Gastroesophageal sphincter (tissue), 4 donors: Measurements from ENCODE around the gene PTPRD. TPM values are rescaled to one million over a fixed set of nuclear protein-coding genes. Genes with fewer than 3 reads are reported as not detected.

Experiments used
- ATAC-seq: fragments of 150-250 bp; one replicate; pipeline ENCODE4 v1.9.1; 2016; ENCODE audit warnings: mild to moderate bottlenecking, moderate library complexity
- H3K27ac ChIP-seq, 4 donors: fragments of 200-600 bp; sonication (generic) in 3 of 4; 1 replicate in 3 of 4; 2 replicates in 1 of 4; pipeline ENCODE4 v1.5.1; 2016 to 2019
- H3K27me3 ChIP-seq: fragments of 200-600 bp; sonication (generic); one replicate; pipeline ENCODE4 v1.5.1; 2019
- H3K36me3 ChIP-seq, 2 donors: fragments of 200-600 bp; sonication (generic); one replicate each; pipeline ENCODE4 v1.5.1; 2019; ENCODE audit warnings: control low read depth in 1 of 2
- H3K4me1 ChIP-seq, 3 donors: fragments of 200-600 bp; sonication (generic); 1 replicate in 2 of 3; 2 replicates in 1 of 3; pipeline ENCODE4 v1.5.1; 2016 to 2019; ENCODE audit warnings: control low read depth in 2 of 3
- H3K4me3 ChIP-seq, 2 donors: fragments of 200-600 bp; sonication (generic); one replicate each; pipeline ENCODE4 v1.5.1; 2019; ENCODE audit warnings: mild to moderate bottlenecking in 1 of 2, moderate library complexity in 1 of 2
- H3K9me3 ChIP-seq, 3 donors: fragments of 200-600 bp; sonication (generic); one replicate each; pipeline ENCODE4 v1.5.1; 2017 to 2019; ENCODE audit warnings: control low read depth in 2 of 3
- EP300 ChIP-seq: sonication (generic); formaldehyde crosslinking; IDR thresholded peaks from one replicate; pipeline ENCODE4 v1.6.1; 2017; ENCODE audit warnings: antibody characterized with exemption, mild to moderate bottlenecking
- POLR2A ChIP-seq, 2 donors: fragments of 450-650 bp; IDR thresholded peaks; one replicate each; pipeline ENCODE4 v1.6.1; 2017; ENCODE audit warnings: antibody characterized with exemption in 2 of 2, mild to moderate bottlenecking in 2 of 2, moderate library complexity in 1 of 2
- POLR2AphosphoS5 ChIP-seq: sonication (generic); formaldehyde crosslinking; IDR thresholded peaks from one replicate; pipeline ENCODE4 v1.6.1; 2017; ENCODE audit warnings: antibody characterized with exemption
- WGBS, 2 donors: methylation state at CpG; one replicate each; pipeline ENCODE4 v1.1.5; 2018; ENCODE audit warnings: low coverage in 1 of 2; 5-methylcytosine and 5-hydroxymethylcytosine counted together
- total RNA-seq, 4 donors: library from RNA; depleted of rRNA; stranded (reverse); fragments of >200 nt; gene quantifications; one replicate each; pipeline ENCODE4 v1.1.0, GENCODE V29; 2016
- TF ChIP-seq, protein P1 (sequence below), 4 experiments: fragments of 200-600 bp in 2 of 4; fragments of 450-650 bp in 2 of 4; sonication (generic) in 1 of 4; IDR thresholded peaks; one replicate each; pipeline ENCODE4 v1.5.1; 2017 to 2019; ENCODE audit warnings: antibody characterized with exemption in 4 of 4, mild to moderate bottlenecking in 2 of 4, moderate library complexity in 2 of 4

The PTPRD gene
- total RNA-seq, 4 donors from 2014 or later = 3.5 to 53.9 (median 15.8) TPM

DNA sequence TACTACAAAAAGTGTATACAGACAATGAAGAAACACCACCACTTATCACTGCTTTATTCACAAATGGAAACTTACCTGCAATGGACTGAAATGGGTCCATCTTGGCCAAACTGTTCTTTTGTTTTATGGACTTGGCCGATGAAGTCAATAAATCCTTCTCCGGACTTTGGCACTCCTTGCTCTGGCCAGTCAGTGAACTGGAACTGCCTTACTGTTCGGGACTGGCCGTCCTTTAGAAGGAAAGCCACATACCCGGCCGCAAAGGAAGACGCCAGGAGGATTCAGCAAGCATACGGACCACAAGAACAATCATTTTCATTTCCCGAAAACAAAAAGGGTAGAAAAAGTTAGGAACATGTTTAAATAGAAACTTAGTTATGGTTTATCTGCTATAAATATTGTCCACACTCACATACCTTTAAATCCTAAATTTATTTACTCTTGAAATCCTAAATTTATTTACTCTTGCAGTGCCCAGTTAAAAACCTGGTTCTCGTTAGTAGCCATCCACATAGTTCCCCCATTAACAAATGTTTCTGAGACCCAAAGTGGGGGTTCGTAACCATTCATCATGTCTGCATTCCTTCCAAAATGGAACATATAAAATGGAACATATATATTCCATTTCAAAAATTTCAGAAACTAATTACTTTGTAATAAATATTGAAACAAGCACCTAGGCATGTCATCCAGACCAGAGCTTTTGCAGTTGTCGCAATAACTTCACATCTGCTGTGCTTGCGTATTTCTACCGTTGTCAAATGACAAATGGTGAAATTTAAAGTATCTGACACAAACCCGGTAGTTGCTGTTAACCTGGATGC, 2281.1 kb downstream of the PTPRD start:
- Histone ChIP-seq H3K9me3 (no peaks in the 10 kb centered on the region), H3K36me3 (no peaks in the 10 kb centered on the region), H3K4me1 (no peaks in the 10 kb centered on the region), H3K4me3 (no peak overlapping the region), H3K27ac (no peak overlapping the region), H3K27me3 (no peaks in the 10 kb centered on the region)
- ATAC-seq = no peak
- no peak for TF ChIP-seq POLR2A (IDR thresholded peaks at IDR 0.05)
- TF ChIP-seq POLR2AphosphoS5 = no peak
- TF ChIP-seq, protein P1, sequence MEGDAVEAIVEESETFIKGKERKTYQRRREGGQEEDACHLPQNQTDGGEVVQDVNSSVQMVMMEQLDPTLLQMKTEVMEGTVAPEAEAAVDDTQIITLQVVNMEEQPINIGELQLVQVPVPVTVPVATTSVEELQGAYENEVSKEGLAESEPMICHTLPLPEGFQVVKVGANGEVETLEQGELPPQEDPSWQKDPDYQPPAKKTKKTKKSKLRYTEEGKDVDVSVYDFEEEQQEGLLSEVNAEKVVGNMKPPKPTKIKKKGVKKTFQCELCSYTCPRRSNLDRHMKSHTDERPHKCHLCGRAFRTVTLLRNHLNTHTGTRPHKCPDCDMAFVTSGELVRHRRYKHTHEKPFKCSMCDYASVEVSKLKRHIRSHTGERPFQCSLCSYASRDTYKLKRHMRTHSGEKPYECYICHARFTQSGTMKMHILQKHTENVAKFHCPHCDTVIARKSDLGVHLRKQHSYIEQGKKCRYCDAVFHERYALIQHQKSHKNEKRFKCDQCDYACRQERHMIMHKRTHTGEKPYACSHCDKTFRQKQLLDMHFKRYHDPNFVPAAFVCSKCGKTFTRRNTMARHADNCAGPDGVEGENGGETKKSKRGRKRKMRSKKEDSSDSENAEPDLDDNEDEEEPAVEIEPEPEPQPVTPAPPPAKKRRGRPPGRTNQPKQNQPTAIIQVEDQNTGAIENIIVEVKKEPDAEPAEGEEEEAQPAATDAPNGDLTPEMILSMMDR (IDR thresholded peaks at IDR 0.05) = no peak
- TF ChIP-seq EP300 = no peak
- 78 to 80% methylated on average over 10 to 15 of the region's 15 CpGs for WGBS, 2 donors

DNA sequence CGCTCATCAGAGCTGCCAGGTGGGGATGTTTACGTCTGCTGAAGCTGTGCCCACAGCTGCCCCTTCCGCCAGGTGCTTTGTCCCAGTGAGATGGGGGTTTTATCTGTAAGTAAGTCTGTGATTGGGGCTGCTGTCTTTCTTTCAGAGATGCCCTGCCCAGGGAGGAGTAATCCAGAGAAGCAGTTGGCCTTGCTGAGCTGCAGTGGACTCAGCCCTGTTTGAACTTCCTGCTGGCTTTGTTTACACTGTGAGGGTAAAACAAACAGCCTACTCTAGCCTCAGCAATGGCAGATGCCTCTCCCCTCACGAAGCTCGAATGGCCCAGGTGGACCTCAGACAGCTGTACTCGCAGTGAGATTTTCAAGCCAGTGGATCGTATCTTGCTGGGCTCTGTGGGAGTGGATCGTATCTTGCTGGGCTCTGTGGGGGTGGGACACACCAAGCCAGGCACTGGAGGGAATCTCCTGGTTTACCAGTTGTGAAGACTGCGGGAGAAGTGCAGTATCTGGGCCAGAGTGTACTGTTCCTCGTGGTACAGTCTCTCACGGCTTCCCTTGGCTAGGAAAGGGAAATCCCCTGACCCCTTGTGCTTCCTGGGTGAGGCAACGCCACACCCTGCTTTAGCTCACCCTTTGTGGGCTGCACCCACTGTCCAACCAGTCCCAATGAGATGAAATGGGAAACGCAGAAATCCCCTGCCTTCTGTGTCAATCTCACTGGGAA, 2283.1 kb downstream of the PTPRD start:
- H3K36me3 ChIP-seq = no peaks in the 10 kb centered on the region
- TF ChIP-seq POLR2A (IDR thresholded peaks at IDR 0.05) = no peak
- TF ChIP-seq, protein P1 (IDR thresholded peaks at IDR 0.05) = no peak
- no peak for TF ChIP-seq POLR2AphosphoS5
- TF ChIP-seq EP300 = no peak
- no peak overlapping the region for H3K4me3 ChIP-seq
- no peaks in the 10 kb centered on the region for H3K4me1 ChIP-seq
- WGBS, 2 donors = 61 to 70% methylated on average over 3 of the region's 13 CpGs
- peaks cover 0 to under 1% (median 0%) of the 10 kb centered on the region in 3 donors for H3K9me3 ChIP-seq
- no peak for ATAC-seq
- H3K27ac ChIP-seq = no peak overlapping the region
- H3K27me3 ChIP-seq = no peaks in the 10 kb centered on the region

DNA sequence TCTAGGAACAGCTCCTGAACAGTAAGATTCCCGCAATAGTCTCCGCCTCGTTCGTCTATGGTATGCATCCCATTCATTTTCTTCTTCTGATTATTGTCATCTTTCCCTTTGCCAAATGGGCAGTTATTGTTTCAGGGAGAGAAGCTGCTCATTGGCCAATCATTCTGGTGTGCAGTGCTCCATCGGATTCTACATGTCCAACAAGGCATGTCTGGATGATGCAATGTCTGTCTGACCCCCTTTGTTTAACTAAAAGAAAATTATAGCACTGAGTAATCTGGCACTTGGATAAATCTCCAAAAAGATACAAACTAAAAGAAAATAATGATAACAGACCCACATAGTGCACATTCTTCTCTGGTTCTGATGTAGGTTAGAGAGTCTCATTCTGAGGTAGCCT, 2297.6 kb downstream of the PTPRD start:
- TF ChIP-seq POLR2A (IDR thresholded peaks at IDR 0.05) (no peak), POLR2AphosphoS5 (no peak), EP300 (no peak)
- H3K9me3 ChIP-seq = no peaks in the 10 kb centered on the region
- ATAC-seq = no peak
- no peaks in the 10 kb centered on the region for H3K36me3 ChIP-seq
- 93 to 98% methylated on average over 5 of the region's 5 CpGs for WGBS, 2 donors
- H3K27me3 ChIP-seq = no peaks in the 10 kb centered on the region
- no peaks in the 10 kb centered on the region for H3K4me1 ChIP-seq
- no peak overlapping the region for H3K27ac ChIP-seq
- no peak overlapping the region for H3K4me3 ChIP-seq

DNA sequence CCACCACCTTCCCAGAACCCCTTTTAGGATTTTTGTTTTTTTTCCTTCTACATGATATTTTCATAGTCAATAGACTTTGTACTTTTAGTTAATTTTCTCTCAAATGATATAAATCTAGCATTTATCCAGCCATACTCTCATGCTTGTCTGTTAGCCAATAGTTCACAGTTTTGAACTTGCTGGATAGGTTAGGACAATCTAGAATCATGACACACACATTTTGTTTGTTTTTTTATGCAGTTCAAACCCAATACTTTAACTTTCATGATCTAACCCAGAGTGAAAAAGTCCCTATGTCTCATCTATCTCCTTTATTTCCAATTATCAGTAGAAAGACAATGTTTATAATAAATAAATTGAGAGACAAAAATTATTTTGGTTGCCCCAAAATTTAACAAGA, 2303.5 kb downstream of the PTPRD start:
- H3K27ac ChIP-seq = no peak overlapping the region
- no peaks in the 10 kb centered on the region for H3K27me3 ChIP-seq
- H3K9me3 ChIP-seq = peaks cover 0 to 7% (median 0%) of the 10 kb centered on the region in 3 donors
- no peaks in the 10 kb centered on the region for H3K36me3 ChIP-seq
- H3K4me1 ChIP-seq = no peaks in the 10 kb centered on the region
- no peak for ATAC-seq
- TF ChIP-seq POLR2A (IDR thresholded peaks at IDR 0.05) (no peak), EP300 (no peak), POLR2AphosphoS5 (no peak)
- TF ChIP-seq, protein P1 (IDR thresholded peaks at IDR 0.05) = no peak
- no peak overlapping the region for H3K4me3 ChIP-seq

DNA sequence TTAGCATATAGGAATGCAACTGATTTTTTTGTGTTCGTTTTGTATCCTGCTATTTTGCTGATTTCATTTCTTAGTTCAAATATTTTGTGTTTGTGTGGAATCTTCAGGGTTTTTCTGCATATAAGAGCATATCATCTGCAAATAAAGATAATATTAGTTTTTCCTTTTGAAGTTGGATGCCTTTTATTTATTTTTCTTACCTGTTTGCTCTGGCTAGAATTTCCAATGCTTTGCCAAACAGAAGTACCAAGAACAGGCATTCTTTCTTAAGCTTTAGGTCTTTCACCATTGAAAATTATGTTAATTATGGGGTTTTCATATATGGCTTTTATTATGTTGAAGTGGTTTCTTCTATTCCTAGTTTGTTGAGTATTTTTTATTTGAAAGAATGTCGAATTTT, 2308.1 kb downstream of the PTPRD start:
- no peak overlapping the region for H3K27ac ChIP-seq
- peaks cover 0 to 14% (median 0%) of the 10 kb centered on the region in 3 donors for H3K9me3 ChIP-seq
- no peak for ATAC-seq
- H3K27me3 ChIP-seq = no peaks in the 10 kb centered on the region
- H3K4me3 ChIP-seq = no peak overlapping the region
- TF ChIP-seq, protein P1 (IDR thresholded peaks at IDR 0.05) = no peak
- no peak for TF ChIP-seq EP300
- TF ChIP-seq POLR2AphosphoS5 = no peak
- TF ChIP-seq POLR2A (IDR thresholded peaks at IDR 0.05) = no peak
- H3K36me3 ChIP-seq = no peaks in the 10 kb centered on the region
- 79 to 85% methylated on average over 2 of the region's 2 CpGs for WGBS, 2 donors
- no peaks in the 10 kb centered on the region for H3K4me1 ChIP-seq
